Loucy (cell line): ENCODE measurements around the gene NR3C2.

Experiments used
- CTCF ChIP-seq: fragments of 200-600 bp; sonication (generic); conservative IDR thresholded peaks from 2 replicates; pipeline ENCODE4 v1.5.1; 2014; ENCODE audit warnings: mild to moderate bottlenecking, antibody characterized with exemption, low read length
- EZH2phosphoT487 ChIP-seq: fragments of 200-600 bp; IDR thresholded peaks from 2 replicates; pipeline ENCODE4 v1.6.1; 2018; ENCODE audit warnings: antibody characterized with exemption, mild to moderate bottlenecking, moderate library complexity, borderline replicate concordance

- TF ChIP-seq CTCF = no peak
- no peak for TF ChIP-seq EZH2phosphoT487
These were observed 227.0 kb downstream of the NR3C2 start for GRCh38 chr4:148215202-148215601.
